ENCODE measurements around the gene TAS2R1.

TAS2R1 gene

GRCh38 chr5:9644630-9645029 is 14.5 kb upstream of the TAS2R1 start:
- Histone ChIP-seq H3K27ac (ENCODE audit: low read length) (no peak overlapping the region), H3K9ac (ENCODE audit: low read length) (no peak overlapping the region), H3K4me3 (ENCODE audit: low read length) (no peak overlapping the region), H4K20me1 (ENCODE audit: insufficient read depth, low read length) (no peaks in the 10 kb centered on the region), H3K4me1 (ENCODE audit: low read length) (no peaks in the 10 kb centered on the region), H3K9me2 (replicated peaks; ENCODE audit: insufficient read depth, low read length) (no peaks in the 10 kb centered on the region), H3K9me3 (replicated peaks; ENCODE audit: insufficient read depth, low read length) (no peaks in the 10 kb centered on the region), H3K4me2 (ENCODE audit: low read depth, low read length) (no peak overlapping the region), H3K79me2 (ENCODE audit: low read length) (no peaks in the 10 kb centered on the region), H3K27me3 (replicated peaks; ENCODE audit: insufficient read depth, low read length) (no peaks in the 10 kb centered on the region), H3K36me3 (replicated peaks; ENCODE audit: insufficient read depth, low read length) (no peaks in the 10 kb centered on the region), H3F3A (ENCODE audit: insufficient read depth, low read length) (no peaks in the 10 kb centered on the region), H2AFZ (ENCODE audit: low read length) (no peak overlapping the region)
- TF ChIP-seq, protein P1, sequence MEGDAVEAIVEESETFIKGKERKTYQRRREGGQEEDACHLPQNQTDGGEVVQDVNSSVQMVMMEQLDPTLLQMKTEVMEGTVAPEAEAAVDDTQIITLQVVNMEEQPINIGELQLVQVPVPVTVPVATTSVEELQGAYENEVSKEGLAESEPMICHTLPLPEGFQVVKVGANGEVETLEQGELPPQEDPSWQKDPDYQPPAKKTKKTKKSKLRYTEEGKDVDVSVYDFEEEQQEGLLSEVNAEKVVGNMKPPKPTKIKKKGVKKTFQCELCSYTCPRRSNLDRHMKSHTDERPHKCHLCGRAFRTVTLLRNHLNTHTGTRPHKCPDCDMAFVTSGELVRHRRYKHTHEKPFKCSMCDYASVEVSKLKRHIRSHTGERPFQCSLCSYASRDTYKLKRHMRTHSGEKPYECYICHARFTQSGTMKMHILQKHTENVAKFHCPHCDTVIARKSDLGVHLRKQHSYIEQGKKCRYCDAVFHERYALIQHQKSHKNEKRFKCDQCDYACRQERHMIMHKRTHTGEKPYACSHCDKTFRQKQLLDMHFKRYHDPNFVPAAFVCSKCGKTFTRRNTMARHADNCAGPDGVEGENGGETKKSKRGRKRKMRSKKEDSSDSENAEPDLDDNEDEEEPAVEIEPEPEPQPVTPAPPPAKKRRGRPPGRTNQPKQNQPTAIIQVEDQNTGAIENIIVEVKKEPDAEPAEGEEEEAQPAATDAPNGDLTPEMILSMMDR (IDR thresholded peaks at IDR 0.05; ENCODE audit: low read length), result no peak
- TF ChIP-seq EZH2 (optimal IDR thresholded peaks at IDR 0.05; ENCODE audit: low read depth, low read length), result no peak
- no peak for TF ChIP-seq EZH2phosphoT487 (IDR thresholded peaks at IDR 0.05; ENCODE audit: low read length)
- no peak for DNase-seq

- Histone ChIP-seq H3K9me2 (replicated peaks; ENCODE audit: insufficient read depth, low read length) (no peaks in the 10 kb centered on the region), H4K20me1 (ENCODE audit: insufficient read depth, low read length) (no peaks in the 10 kb centered on the region), H2AFZ (ENCODE audit: low read length) (no peak overlapping the region), H3K9me3 (replicated peaks; ENCODE audit: insufficient read depth, low read length) (no peaks in the 10 kb centered on the region), H3K79me2 (ENCODE audit: low read length) (no peaks in the 10 kb centered on the region), H3K27ac (ENCODE audit: low read length) (no peak overlapping the region), H3K4me3 (ENCODE audit: low read length) (no peak overlapping the region), H3K27me3 (replicated peaks; ENCODE audit: insufficient read depth, low read length) (no peaks in the 10 kb centered on the region), H3F3A (ENCODE audit: insufficient read depth, low read length) (no peaks in the 10 kb centered on the region), H3K4me2 (ENCODE audit: low read depth, low read length) (no peak overlapping the region), H3K36me3 (replicated peaks; ENCODE audit: insufficient read depth, low read length) (no peaks in the 10 kb centered on the region), H3K9ac (ENCODE audit: low read length) (no peak overlapping the region), H3K4me1 (ENCODE audit: low read length) (no peaks in the 10 kb centered on the region)
- no peak for DNase-seq
- TF ChIP-seq EZH2phosphoT487 (IDR thresholded peaks at IDR 0.05; ENCODE audit: low read length) (no peak), EZH2 (optimal IDR thresholded peaks at IDR 0.05; ENCODE audit: low read depth, low read length) (no peak)
- TF ChIP-seq, protein P1 (IDR thresholded peaks at IDR 0.05; ENCODE audit: low read length), result no peak
Measured at GRCh38 chr5:9642621-9643020, 12.5 kb upstream of the TAS2R1 start.

GRCh38 chr5:9641806-9642355 is 11.7 kb upstream of the TAS2R1 start:
- TF ChIP-seq, protein P1 (IDR thresholded peaks at IDR 0.05; ENCODE audit: low read length), result no peak
- TF ChIP-seq EZH2phosphoT487 (IDR thresholded peaks at IDR 0.05; ENCODE audit: low read length) (no peak), EZH2 (optimal IDR thresholded peaks at IDR 0.05; ENCODE audit: low read depth, low read length) (no peak)
- Histone ChIP-seq H3K4me3 (ENCODE audit: low read length) (no peak overlapping the region), H3K9me2 (replicated peaks; ENCODE audit: insufficient read depth, low read length) (no peaks in the 10 kb centered on the region), H3F3A (ENCODE audit: insufficient read depth, low read length) (no peaks in the 10 kb centered on the region), H3K79me2 (ENCODE audit: low read length) (no peaks in the 10 kb centered on the region), H3K36me3 (replicated peaks; ENCODE audit: insufficient read depth, low read length) (no peaks in the 10 kb centered on the region), H3K27me3 (replicated peaks; ENCODE audit: insufficient read depth, low read length) (no peaks in the 10 kb centered on the region), H3K27ac (ENCODE audit: low read length) (no peak overlapping the region), H4K20me1 (ENCODE audit: insufficient read depth, low read length) (no peaks in the 10 kb centered on the region), H2AFZ (ENCODE audit: low read length) (no peak overlapping the region), H3K9ac (ENCODE audit: low read length) (no peak overlapping the region), H3K9me3 (replicated peaks; ENCODE audit: insufficient read depth, low read length) (no peaks in the 10 kb centered on the region), H3K4me2 (ENCODE audit: low read depth, low read length) (no peak overlapping the region), H3K4me1 (ENCODE audit: low read length) (no peaks in the 10 kb centered on the region)
- DNase-seq, result no peak

Measured in MM.1S (cell line).